ENCODE measurements around the gene PLA2G6.

The PLA2G6 gene

DNA sequence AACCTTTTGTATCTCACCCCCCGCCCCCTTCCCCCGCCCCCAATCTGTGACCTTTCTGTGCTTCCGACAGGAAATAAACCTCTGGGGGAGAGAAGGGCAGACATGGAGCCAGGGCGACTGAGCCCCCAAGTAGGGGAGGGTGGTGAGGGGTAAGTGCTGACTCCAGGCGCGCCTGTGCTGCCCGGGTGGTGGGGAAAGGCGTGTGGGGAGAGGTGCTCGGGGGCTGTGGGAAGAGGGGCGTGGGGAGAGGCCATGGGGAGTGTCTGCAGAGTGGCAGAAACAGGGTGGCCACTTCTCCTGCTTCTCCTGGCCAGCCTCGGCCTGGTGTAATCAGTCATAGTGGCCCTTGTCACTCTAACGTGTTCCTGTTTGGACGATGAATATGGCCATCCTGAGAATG is 105.7 kb downstream of the PLA2G6 start:
- no peak for DNase-seq (ENCODE audit: low read depth)
- in situ Hi-C loops (cut with HindIII; ENCODE audit: low sequenced_read_pairs): no loop called here
- TF ChIP-seq, protein P1, sequence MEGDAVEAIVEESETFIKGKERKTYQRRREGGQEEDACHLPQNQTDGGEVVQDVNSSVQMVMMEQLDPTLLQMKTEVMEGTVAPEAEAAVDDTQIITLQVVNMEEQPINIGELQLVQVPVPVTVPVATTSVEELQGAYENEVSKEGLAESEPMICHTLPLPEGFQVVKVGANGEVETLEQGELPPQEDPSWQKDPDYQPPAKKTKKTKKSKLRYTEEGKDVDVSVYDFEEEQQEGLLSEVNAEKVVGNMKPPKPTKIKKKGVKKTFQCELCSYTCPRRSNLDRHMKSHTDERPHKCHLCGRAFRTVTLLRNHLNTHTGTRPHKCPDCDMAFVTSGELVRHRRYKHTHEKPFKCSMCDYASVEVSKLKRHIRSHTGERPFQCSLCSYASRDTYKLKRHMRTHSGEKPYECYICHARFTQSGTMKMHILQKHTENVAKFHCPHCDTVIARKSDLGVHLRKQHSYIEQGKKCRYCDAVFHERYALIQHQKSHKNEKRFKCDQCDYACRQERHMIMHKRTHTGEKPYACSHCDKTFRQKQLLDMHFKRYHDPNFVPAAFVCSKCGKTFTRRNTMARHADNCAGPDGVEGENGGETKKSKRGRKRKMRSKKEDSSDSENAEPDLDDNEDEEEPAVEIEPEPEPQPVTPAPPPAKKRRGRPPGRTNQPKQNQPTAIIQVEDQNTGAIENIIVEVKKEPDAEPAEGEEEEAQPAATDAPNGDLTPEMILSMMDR (IDR thresholded peaks at IDR 0.05; ENCODE audit: low read depth, low read length, missing control alignments): no peak
- H3K4me3 ChIP-seq (ENCODE audit: low read depth, low read length): no peak overlapping the region

GRCh38 chr22:38075105-38075825 is 106.4 kb downstream of the PLA2G6 start:
- in situ Hi-C loops (cut with HindIII; ENCODE audit: low sequenced_read_pairs): no loop called here

DNA sequence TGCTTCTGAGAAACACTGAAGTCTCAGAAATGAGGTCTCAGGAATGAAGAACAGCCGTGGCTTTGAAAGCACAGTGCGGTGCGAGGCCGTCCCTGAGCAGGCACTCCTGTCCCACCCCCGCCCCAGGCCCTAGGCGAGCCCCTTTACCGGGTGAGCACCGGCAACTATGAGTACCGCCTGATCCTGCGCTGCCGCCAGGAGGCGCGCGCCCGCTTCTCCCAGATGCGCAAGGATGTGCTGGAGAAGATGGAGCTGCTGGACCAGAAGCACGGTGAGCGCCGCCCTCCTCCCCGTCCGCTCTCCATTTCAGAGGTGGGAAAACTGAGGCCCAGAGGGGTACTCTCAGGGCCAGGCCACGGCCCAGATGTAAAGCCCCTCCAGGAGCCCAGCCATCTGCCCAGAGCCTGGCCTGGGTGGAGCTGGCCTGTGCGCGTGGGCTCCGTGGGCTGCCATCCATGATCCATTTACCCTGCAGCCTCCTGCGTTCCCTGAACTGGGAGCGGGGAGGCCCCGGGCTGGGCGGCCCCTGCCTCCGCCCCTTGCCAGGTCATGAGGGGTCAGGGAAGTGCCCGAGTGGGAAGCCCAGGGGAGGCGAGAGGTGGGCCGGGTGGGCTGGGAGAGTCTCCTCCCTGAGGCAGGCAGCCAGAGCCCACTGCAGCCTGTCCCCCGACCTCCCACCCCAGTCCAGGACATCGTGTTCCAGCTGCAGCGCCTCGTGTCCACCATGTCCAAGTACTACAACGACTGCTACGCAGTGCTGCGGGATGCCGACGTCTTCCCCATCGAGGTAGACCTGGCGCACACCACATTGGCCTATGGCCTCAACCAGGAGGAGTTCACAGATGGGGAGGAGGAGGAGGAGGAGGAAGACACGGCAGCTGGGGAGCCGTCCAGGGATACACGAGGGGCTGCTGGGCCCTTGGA is 107.2 kb downstream of the PLA2G6 start:
- DNase-seq (ENCODE audit: low read depth): no peak
- TF ChIP-seq, protein P1 (IDR thresholded peaks at IDR 0.05; ENCODE audit: low read depth, low read length, missing control alignments): peak; percentile 62
- no peak overlapping the region for H3K4me3 ChIP-seq (ENCODE audit: low read depth, low read length)
- in situ Hi-C loops (cut with HindIII; ENCODE audit: low sequenced_read_pairs): no loop called here

More at GRCh38 chr22:38075105-38075825, 106.4 kb downstream of the PLA2G6 start:
- DNase-seq (ENCODE audit: low read depth): no peak
- H3K4me3 ChIP-seq (ENCODE audit: low read depth, low read length): no peak overlapping the region
- TF ChIP-seq, protein P1 (IDR thresholded peaks at IDR 0.05; ENCODE audit: low read depth, low read length, missing control alignments): no peak

DNA sequence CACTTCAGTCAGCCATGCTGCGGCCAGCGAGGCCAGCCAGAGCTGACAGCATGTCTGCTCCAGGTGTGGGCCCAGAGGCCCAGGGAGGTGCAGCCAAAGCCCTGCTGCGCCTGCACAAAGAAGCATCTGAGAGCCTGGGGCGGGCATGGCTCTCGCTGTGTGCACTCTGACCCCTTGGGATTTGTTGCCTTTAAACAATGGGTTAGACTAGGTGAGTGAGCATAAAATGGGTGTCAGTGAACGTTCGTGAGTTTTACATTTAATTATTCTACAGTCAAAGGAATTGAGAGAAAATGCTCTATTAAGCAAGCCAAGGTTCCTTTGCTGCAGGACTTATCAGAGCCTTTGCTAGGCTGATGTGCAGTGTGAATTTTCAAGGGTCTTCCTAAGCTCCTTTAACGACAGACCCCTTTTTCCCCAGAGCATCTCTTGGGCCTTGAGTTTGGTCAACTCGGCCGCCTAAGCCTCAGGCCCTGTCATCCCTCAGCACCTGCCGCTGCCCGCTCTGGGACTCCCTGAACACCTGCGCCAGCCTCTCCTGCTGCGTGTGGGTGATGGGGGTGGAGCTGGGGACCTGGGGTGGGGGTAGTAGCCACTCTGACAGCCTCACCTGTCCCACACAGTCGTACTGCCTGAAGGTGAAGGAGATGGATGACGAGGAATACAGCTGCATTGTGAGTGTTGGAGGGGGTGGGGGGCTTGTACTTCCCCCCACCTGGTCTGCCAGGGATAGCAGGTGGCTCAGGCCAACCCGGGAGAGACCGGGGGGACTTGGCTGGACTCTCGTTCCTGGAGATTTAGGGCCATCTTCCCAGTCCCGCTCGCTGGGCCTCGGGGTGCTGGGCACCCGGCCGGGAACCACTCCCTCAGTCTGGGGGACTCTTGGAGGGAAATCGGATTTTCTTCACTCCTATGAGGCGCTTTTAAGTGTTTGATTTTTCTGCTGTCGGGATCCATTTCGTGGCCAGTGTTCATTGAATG is 108.2 kb downstream of the PLA2G6 start:
- TF ChIP-seq, protein P1 (IDR thresholded peaks at IDR 0.05; ENCODE audit: low read depth, low read length, missing control alignments): no peak
- in situ Hi-C loops (cut with HindIII; ENCODE audit: low sequenced_read_pairs): no loop called here
- no peak for DNase-seq (ENCODE audit: low read depth)
- H3K4me3 ChIP-seq (ENCODE audit: low read depth, low read length): no peak overlapping the region

DNA sequence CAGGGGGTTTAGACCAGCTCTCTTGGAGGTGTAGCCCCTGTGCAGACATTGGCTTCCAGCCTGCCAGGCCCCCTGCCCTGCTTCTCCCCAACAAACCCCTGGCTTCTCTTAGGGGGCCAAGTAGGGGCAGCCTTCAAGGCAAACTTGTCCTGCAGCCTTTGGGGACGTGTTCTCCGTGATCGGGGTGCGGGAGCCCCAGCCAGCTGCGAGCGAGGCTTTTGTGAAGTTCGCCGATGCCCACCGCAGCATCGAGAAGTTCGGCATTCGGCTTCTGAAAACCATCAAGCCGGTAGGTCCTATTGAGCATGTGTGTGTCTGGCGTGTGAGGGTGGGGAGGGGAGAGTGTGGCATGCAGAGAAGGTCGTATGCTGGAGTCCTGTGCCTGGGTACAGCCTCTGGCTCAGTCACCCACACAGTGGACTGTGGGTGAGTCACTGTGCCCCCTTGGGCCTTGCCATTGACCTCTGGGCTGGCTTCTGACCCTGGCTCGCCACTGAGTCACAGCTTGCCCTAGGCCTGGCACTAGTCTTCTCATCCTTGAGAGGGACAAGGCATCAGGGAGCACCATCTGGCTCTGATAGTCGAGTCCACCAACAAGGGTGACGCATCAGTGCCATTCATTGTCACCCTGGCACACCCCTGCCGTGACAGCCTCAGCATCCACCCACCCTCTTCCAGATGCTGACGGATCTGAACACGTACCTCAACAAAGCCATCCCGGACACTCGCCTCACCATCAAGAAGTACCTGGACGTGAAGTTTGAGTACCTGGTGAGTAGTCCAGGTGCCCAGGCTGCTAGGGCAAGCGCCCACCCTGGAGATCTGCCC is 109.1 kb downstream of the PLA2G6 start:
- no peak overlapping the region for H3K4me3 ChIP-seq (ENCODE audit: low read depth, low read length)
- DNase-seq (ENCODE audit: low read depth): no peak
- TF ChIP-seq, protein P1 (IDR thresholded peaks at IDR 0.05; ENCODE audit: low read depth, low read length, missing control alignments): no peak
- in situ Hi-C loops (cut with HindIII; ENCODE audit: low sequenced_read_pairs): no loop called here

Data from astrocyte of the cerebellum (primary cell).